GM21825 (cell line): ENCODE data around the gene NETO2.
"Not testable (repeated sequence)": the region's sequence is repeated elsewhere in the genome, so short reads cannot be mapped to it uniquely, and the experiment has no call there.

Experiments
- ATAC-seq: cut with Tn5 transposase; IDR thresholded peaks from one replicate; pipeline ENCODE4 v1.9.1; 2021; ENCODE audit warnings: mild to moderate bottlenecking, moderate library complexity; ENCODE audit not compliant: unreplicated experiment

The NETO2 gene

GRCh38 chr16:47067203-47067602, 76.5 kb downstream of the NETO2 start:
- ATAC-seq: no peak

GRCh38 chr16:47065766-47066688, 77.7 kb downstream of the NETO2 start:
- no peak for ATAC-seq

GRCh38 chr16:47064775-47065174, 79.0 kb downstream of the NETO2 start:
- no peak for ATAC-seq

GRCh38 chr16:47063011-47063724, 80.6 kb downstream of the NETO2 start:
- ATAC-seq: no peak

GRCh38 chr16:47061204-47061603, 82.5 kb downstream of the NETO2 start:
- ATAC-seq: no peak

- ATAC-seq: no peak
Observed at GRCh38 chr16:47060596-47060995, 83.1 kb downstream of the NETO2 start.

GRCh38 chr16:47059991-47060390, 83.8 kb downstream of the NETO2 start:
- no peak for ATAC-seq

- not testable (repeated sequence) for ATAC-seq
Observed at GRCh38 chr16:47059130-47059529, 84.6 kb downstream of the NETO2 start.

- ATAC-seq: no peak
Observed at GRCh38 chr16:47058295-47059086, 85.3 kb downstream of the NETO2 start.

GRCh38 chr16:47057630-47057993, 86.1 kb downstream of the NETO2 start:
- no peak for ATAC-seq

GRCh38 chr16:47056688-47057629, 86.8 kb downstream of the NETO2 start:
- ATAC-seq: no peak

- not testable (repeated sequence) for ATAC-seq
Observed at GRCh38 chr16:47056061-47056460, 87.7 kb downstream of the NETO2 start.

GRCh38 chr16:47055136-47055885, 88.4 kb downstream of the NETO2 start:
- ATAC-seq: no peak

- ATAC-seq: no peak
Observed at GRCh38 chr16:47054306-47054705, 89.4 kb downstream of the NETO2 start.

- ATAC-seq: no peak
Observed at GRCh38 chr16:47053895-47054294, 89.8 kb downstream of the NETO2 start.

GRCh38 chr16:47052666-47053640, 90.8 kb downstream of the NETO2 start:
- no peak for ATAC-seq

GRCh38 chr16:47051031-47051430, 92.7 kb downstream of the NETO2 start:
- no peak for ATAC-seq

- no peak for ATAC-seq
Observed at GRCh38 chr16:47049901-47050583, 93.7 kb downstream of the NETO2 start.
